GM23248 (cell line): Measurements from ENCODE around the gene CNTN4. TPM values are rescaled to one million over a fixed set of nuclear protein-coding genes. Genes with fewer than 3 reads are reported as not detected.

Source experiments
- DNase-seq: peaks from one replicate; pipeline ENCODE4 v3.0.0-alpha.2; 2015
- H2AFZ ChIP-seq: fragments of 200-600 bp; sonication (generic); 2 replicates; pipeline ENCODE4 v1.6.1; 2016; ENCODE audit warnings: antibody characterized with exemption
- H3F3A ChIP-seq: fragments of 200-600 bp; sonication (generic); 2 replicates; pipeline ENCODE4 v1.6.1; 2016; ENCODE audit warnings: mild to moderate bottlenecking, antibody characterized with exemption, mixed run types; ENCODE audit not compliant: insufficient read depth
- H3K27ac ChIP-seq: fragments of 200-600 bp; sonication (generic); 2 replicates; pipeline ENCODE4 v1.5.1; 2016; ENCODE audit warnings: mild to moderate bottlenecking
- H3K27me3 ChIP-seq: fragments of 200-600 bp; sonication (generic); replicated peaks from 2 replicates; pipeline ENCODE4 v1.6.1; 2016; ENCODE audit warnings: mild to moderate bottlenecking; ENCODE audit not compliant: insufficient read depth
- H3K36me3 ChIP-seq: fragments of 200-600 bp; sonication (generic); 2 replicates; pipeline ENCODE4 v1.6.1; 2016; ENCODE audit warnings: low read depth, mild to moderate bottlenecking
- H3K4me1 ChIP-seq: fragments of 200-600 bp; sonication (generic); 2 replicates; pipeline ENCODE4 v1.6.1; 2016; ENCODE audit warnings: mild to moderate bottlenecking; ENCODE audit not compliant: insufficient read depth
- H3K4me2 ChIP-seq: fragments of 200-600 bp; sonication (generic); one replicate; pipeline ENCODE4 v1.6.1; 2016; ENCODE audit warnings: mild to moderate bottlenecking; ENCODE audit not compliant: unreplicated experiment
- H3K4me3 ChIP-seq: fragments of 200-600 bp; sonication (generic); 2 replicates; pipeline ENCODE4 v1.5.1; 2016; ENCODE audit warnings: mild to moderate bottlenecking
- H3K79me2 ChIP-seq: fragments of 200-600 bp; sonication (generic); 2 replicates; pipeline ENCODE4 v1.6.1; 2016; ENCODE audit warnings: mild to moderate bottlenecking; ENCODE audit not compliant: insufficient read depth
- H3K9ac ChIP-seq: fragments of 200-600 bp; sonication (generic); 2 replicates; pipeline ENCODE4 v1.6.1; 2016; ENCODE audit warnings: mild to moderate bottlenecking
- H3K9me2 ChIP-seq: fragments of 200-600 bp; sonication (generic); 2 replicates; pipeline ENCODE4 v1.6.1; 2016; ENCODE audit warnings: mixed run types, mild to moderate bottlenecking, moderate library complexity; ENCODE audit not compliant: insufficient read depth
- H3K9me3 ChIP-seq: fragments of 200-600 bp; sonication (generic); one replicate; pipeline ENCODE4 v1.6.1; 2017; ENCODE audit warnings: low read depth
- H4K20me1 ChIP-seq: fragments of 200-600 bp; sonication (generic); 2 replicates; pipeline ENCODE4 v1.6.0; 2016; ENCODE audit not compliant: insufficient read depth
- EZH2 ChIP-seq: fragments of 200-600 bp; sonication (generic); IDR thresholded peaks from 2 replicates; pipeline ENCODE4 v1.6.1; 2018; ENCODE audit warnings: antibody characterized with exemption, mild to moderate bottlenecking; ENCODE audit not compliant: insufficient read depth, poor library complexity, severe bottlenecking
- EZH2phosphoT487 ChIP-seq: fragments of 200-600 bp; sonication (generic); IDR thresholded peaks from 2 replicates; pipeline ENCODE4 v1.6.1; 2018; ENCODE audit warnings: antibody characterized with exemption, moderate library complexity, mild to moderate bottlenecking, low read depth; ENCODE audit not compliant: insufficient read depth
- WGBS, 2 experiments: methylation state at CpG; one replicate each; pipeline ENCODE4 v1.1.6; 2015 to 2017; ENCODE audit warnings: low lambda C conversion rate in 2 of 2, low coverage in 1 of 2; ENCODE audit errors: missing lambda C conversion rate in 2 of 2; 5-methylcytosine and 5-hydroxymethylcytosine counted together
- in situ Hi-C: fragments of 300-500 bp; cut with MboI; formaldehyde crosslinking; loops from 2 replicates; pipeline ENCODE4 v1.15.0; 2020
- polyA plus RNA-seq: library from polyadenylated mRNA; unstranded; fragments of >200 nt; fragmentation: Nextera tagmentation; extraction: Ambion mirVana; gene quantifications from 2 replicates; pipeline ENCODE4 v1.2.1, GENCODE V29; 2016
- total RNA-seq: library from RNA; depleted of rRNA; stranded (reverse); fragments of >200 nt; shearing (Covaris generic); gene quantifications from 2 replicates; pipeline ENCODE4 v1.2.3, GENCODE V29; 2014

The CNTN4 gene
- total and polyA plus RNA-seq, 2 experiments from 2014 or later, result not detected

DNA sequence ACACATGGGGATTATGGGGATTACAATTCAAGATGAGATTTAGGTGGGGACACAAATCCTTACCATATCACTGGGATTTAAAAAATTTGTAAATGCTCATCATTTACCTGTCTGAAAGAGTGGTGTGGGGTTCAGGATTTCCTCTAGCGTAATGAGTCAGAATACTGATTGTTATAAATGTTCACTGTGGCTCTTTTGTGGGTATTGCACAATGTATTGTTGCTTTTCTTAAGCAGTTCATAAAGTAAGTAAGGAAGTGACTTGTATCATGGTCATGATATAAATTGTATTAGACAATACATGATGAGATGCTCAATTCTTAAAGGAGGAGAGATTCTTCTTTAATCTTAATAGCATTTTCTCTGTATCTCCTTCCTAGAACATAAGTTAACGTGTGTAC is 262.1 kb downstream of the CNTN4 start:
- WGBS, 2 experiments, result 26 to 27% methylated on average over 2 of the region's 2 CpGs
- Histone ChIP-seq H3K4me3 (no peak overlapping the region), H3K4me2 (no peak overlapping the region), H3K4me1 (no peaks in the 10 kb centered on the region), H3K9me2 (no peaks in the 10 kb centered on the region), H3K79me2 (no peaks in the 10 kb centered on the region), H3K36me3 (no peaks in the 10 kb centered on the region), H3K9me3 (no peaks in the 10 kb centered on the region), H3K9ac (no peak overlapping the region), H4K20me1 (no peaks in the 10 kb centered on the region), H3K27ac (no peak overlapping the region), H3K27me3 (no peaks in the 10 kb centered on the region), H2AFZ (no peak overlapping the region), H3F3A (no peaks in the 10 kb centered on the region)
- in situ Hi-C loops, result no loop called here
- no peak for DNase-seq
- TF ChIP-seq EZH2, result no peak
- TF ChIP-seq EZH2phosphoT487, result no peak

DNA sequence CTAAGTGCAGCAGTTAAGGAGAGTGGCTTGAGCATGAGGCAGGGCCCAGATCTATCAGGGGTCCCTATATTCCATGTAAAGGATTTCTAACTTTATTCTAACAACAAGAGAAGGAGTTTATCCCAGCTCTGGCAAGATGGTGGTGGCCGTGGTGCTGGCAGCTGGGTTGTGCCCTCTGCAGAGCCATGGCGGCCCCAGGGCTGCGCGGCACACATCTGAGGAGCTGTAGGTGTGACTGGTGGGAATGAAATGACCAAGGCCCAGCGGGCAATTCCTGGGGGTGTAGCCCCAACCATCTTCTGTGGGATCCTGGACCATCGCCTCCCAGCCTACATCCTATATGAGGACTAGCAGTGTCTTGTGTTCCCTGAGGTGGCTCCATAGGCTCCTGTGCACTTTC is 263.5 kb downstream of the CNTN4 start:
- DNase-seq, result no peak
- Histone ChIP-seq H2AFZ (no peak overlapping the region), H3K9ac (no peak overlapping the region), H4K20me1 (no peaks in the 10 kb centered on the region), H3K9me2 (no peaks in the 10 kb centered on the region), H3K27ac (no peak overlapping the region), H3K36me3 (no peaks in the 10 kb centered on the region), H3K4me3 (no peak overlapping the region), H3K4me2 (no peak overlapping the region), H3K79me2 (no peaks in the 10 kb centered on the region), H3K9me3 (no peaks in the 10 kb centered on the region), H3K4me1 (no peaks in the 10 kb centered on the region), H3K27me3 (no peaks in the 10 kb centered on the region), H3F3A (no peaks in the 10 kb centered on the region)
- TF ChIP-seq EZH2 (no peak), EZH2phosphoT487 (no peak)
- 53 to 57% methylated on average over 6 of the region's 6 CpGs for WGBS, 2 experiments
- in situ Hi-C loops, result no loop called here

DNA sequence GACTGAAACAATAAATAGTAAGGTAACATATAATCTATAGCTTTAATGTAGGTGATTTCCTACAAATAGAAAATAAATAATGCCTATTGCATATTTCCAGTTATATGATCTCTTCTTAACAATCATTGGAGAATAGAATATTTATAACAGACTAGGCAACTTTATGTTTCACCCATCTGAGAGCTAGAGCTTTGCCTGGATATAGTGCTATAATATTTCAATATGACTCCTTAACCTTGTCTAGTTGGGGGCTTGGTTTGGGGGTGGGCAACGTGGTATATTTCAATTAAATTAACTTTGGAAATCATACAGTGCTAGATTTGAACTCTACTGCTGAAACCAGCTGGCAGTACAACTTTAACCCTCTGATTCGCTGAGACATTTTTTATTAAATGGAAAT is 265.2 kb downstream of the CNTN4 start:
- Histone ChIP-seq H3K4me2 (no peak overlapping the region), H3K27ac (no peak overlapping the region), H2AFZ (no peak overlapping the region), H3K4me3 (no peak overlapping the region), H3K79me2 (no peaks in the 10 kb centered on the region), H3K4me1 (no peaks in the 10 kb centered on the region), H3F3A (no peaks in the 10 kb centered on the region), H3K9me2 (no peaks in the 10 kb centered on the region), H3K9ac (no peak overlapping the region), H3K36me3 (no peaks in the 10 kb centered on the region), H4K20me1 (no peaks in the 10 kb centered on the region), H3K9me3 (no peaks in the 10 kb centered on the region), H3K27me3 (no peaks in the 10 kb centered on the region)
- in situ Hi-C loops, result no loop called here
- WGBS, 2 experiments, result 14% methylated on average over 2 of the region's 2 CpGs
- DNase-seq, result no peak
- TF ChIP-seq EZH2phosphoT487, result no peak
- TF ChIP-seq EZH2, result no peak

DNA sequence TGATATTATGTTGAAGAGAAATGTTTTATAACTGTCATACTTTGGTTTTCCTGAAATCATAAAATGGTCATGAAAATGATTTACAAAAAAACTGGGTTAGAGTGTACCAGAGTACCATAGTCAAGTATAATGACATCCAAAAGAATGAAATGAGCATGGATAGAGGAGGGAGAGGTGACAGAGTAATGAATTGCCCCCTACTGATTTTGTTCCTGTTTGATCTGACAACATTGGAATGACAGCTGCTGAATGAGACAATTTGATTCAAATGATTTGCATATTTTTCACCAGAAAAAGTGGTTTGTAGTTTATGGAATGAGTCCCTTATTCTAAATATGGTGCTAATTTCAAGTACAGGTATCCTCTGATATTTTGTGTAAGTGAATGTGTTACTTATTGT is 271.7 kb downstream of the CNTN4 start:
- no peaks in the 10 kb centered on the region for H3K79me2 ChIP-seq
- no peak overlapping the region for H3K4me3 ChIP-seq
- no peak for TF ChIP-seq EZH2phosphoT487
- TF ChIP-seq EZH2, result no peak
- no peaks in the 10 kb centered on the region for H3K9me2 ChIP-seq
- no peak overlapping the region for H3K27ac ChIP-seq
- H3F3A ChIP-seq, result no peaks in the 10 kb centered on the region
- no peaks in the 10 kb centered on the region for H4K20me1 ChIP-seq
- no peak for DNase-seq
- H3K9ac ChIP-seq, result no peak overlapping the region
- in situ Hi-C loops, result no loop called here
- no peak overlapping the region for H2AFZ ChIP-seq
- H3K9me3 ChIP-seq, result no peaks in the 10 kb centered on the region
- H3K4me1 ChIP-seq, result no peaks in the 10 kb centered on the region
- H3K36me3 ChIP-seq, result no peaks in the 10 kb centered on the region
- no peak overlapping the region for H3K4me2 ChIP-seq
- no peaks in the 10 kb centered on the region for H3K27me3 ChIP-seq

DNA sequence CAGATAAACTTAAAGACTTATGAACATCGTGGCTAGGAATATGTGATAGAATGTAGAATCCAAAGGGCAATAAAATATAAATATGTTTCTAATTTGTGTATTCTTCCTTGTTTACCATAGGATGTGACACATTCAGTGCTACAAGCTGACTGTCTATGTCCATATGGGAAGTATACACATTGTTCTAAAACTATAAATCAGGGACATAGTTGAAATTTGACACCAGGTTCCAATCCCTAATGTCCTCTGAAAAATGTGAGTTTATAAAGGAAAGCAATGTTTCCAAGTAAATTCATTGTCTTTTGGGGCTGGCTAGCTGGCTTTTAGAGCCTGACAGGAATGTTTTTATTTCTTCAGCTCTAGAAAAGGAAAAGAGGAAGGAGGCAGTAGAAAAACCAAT is 273.6 kb downstream of the CNTN4 start:
- in situ Hi-C loops, result no loop called here

More for the DNA sequence above, 273.6 kb downstream of the CNTN4 start:
- Histone ChIP-seq H3K9me2 (no peaks in the 10 kb centered on the region), H3K79me2 (no peaks in the 10 kb centered on the region), H3K4me3 (no peak overlapping the region), H4K20me1 (no peaks in the 10 kb centered on the region), H3F3A (no peaks in the 10 kb centered on the region), H3K27ac (no peak overlapping the region), H3K4me1 (no peaks in the 10 kb centered on the region), H3K9ac (no peak overlapping the region), H3K4me2 (no peak overlapping the region), H3K36me3 (no peaks in the 10 kb centered on the region), H2AFZ (no peak overlapping the region), H3K27me3 (no peaks in the 10 kb centered on the region), H3K9me3 (no peaks in the 10 kb centered on the region)
- TF ChIP-seq EZH2 (no peak), EZH2phosphoT487 (no peak)
- WGBS, 2 experiments, result 4% methylated on average over 1 of the region's 1 CpG
- DNase-seq, result no peak
